ENCODE results near the gene CPNE5. TPM values are rescaled to one million over a fixed set of nuclear protein-coding genes. Genes with fewer than 3 reads are reported as not detected.
A peak's percentile ranks its signal among the peaks of the same experiment; 100 is the strongest.

CPNE5 gene
- total and polyA plus RNA-seq, 7 donors, result 0.03 to 1.7 (median 0.41) TPM

- no peak overlapping the region for H3K27ac ChIP-seq
- TF ChIP-seq CTCF (IDR thresholded peaks at IDR 0.05), result no peak
- H3K4me1 ChIP-seq, result no peaks in the 10 kb centered on the region
- H3K36me3 ChIP-seq (ENCODE audit: insufficient read depth in 1 of 2, low read depth in 1 of 2), result no peaks in the 10 kb centered on the region
- 72 to 83% (median 76%) methylated on average over 11 of the region's 11 CpGs for WGBS, 3 donors
- intact Hi-C loops (cut with DNase I), result loop anchor here (10.0 kb wide), 3 partner anchors 224 to 444 kb away; partner anchors contain the start of genes MTCH1 (in 1 of the 2) and PIM1 (in 1 of the 2)
- DNase-seq (no peak), ATAC-seq (no peak)
- H3K4me3 ChIP-seq, result no peak overlapping the region
- H3K9me3 ChIP-seq, result no peaks in the 10 kb centered on the region
- no peaks in the 10 kb centered on the region for H3K27me3 ChIP-seq (ENCODE audit: insufficient read depth in 3 of 3, low read length in 2 of 3)
These were observed 78.4 kb downstream of the CPNE5 start for GRCh38 chr6:36760685-36761435.

GRCh38 chr6:36759148-36759759 lies 80.0 kb downstream of the CPNE5 start:
- DNase-seq (peak; percentile 79 to 91), ATAC-seq (peak; percentile 88 to 98 (median 95))
- Histone ChIP-seq H3K36me3 (ENCODE audit: insufficient read depth in 1 of 2, low read depth in 1 of 2) (no peaks in the 10 kb centered on the region), H3K27me3 (ENCODE audit: insufficient read depth in 3 of 3, low read length in 2 of 3) (no peaks in the 10 kb centered on the region), H3K9me3 (no peaks in the 10 kb centered on the region), H3K27ac (no peak overlapping the region), H3K4me3 (no peak overlapping the region), H3K4me1 (peaks cover 5% of the 10 kb centered on the region)
- 12 to 19% (median 15%) methylated on average over 8 of the region's 8 CpGs for WGBS, 3 donors
- peak; percentile 95 for TF ChIP-seq CTCF (IDR thresholded peaks at IDR 0.05)
- intact Hi-C loops (cut with DNase I), result loop anchor here (2.0 to 10.0 kb wide), 4 partner anchors 77 to 334 kb away; no protein-coding TSS in a partner anchor

GRCh38 chr6:36758516-36759147 lies 80.6 kb downstream of the CPNE5 start:
- ATAC-seq (peak in 2 of 4 donors; percentile 6 to 23), DNase-seq (no peak)
- Histone ChIP-seq H3K27me3 (ENCODE audit: insufficient read depth in 3 of 3, low read length in 2 of 3) (no peaks in the 10 kb centered on the region), H3K9me3 (no peaks in the 10 kb centered on the region), H3K4me3 (no peak overlapping the region), H3K27ac (no peak overlapping the region), H3K4me1 (peaks cover 7% of the 10 kb centered on the region), H3K36me3 (ENCODE audit: insufficient read depth in 1 of 2, low read depth in 1 of 2) (no peaks in the 10 kb centered on the region)
- intact Hi-C loops (cut with DNase I), result loop anchor here (2.0 to 10.0 kb wide), 4 partner anchors 76 to 334 kb away; no protein-coding TSS in a partner anchor
- 74 to 79% (median 78%) methylated on average over 15 of the region's 15 CpGs for WGBS, 3 donors
- no peak for TF ChIP-seq CTCF (IDR thresholded peaks at IDR 0.05)

GRCh38 chr6:36757943-36758508 lies 81.2 kb downstream of the CPNE5 start:
- H3K9me3 ChIP-seq, result no peaks in the 10 kb centered on the region

More at GRCh38 chr6:36757943-36758508, 81.2 kb downstream of the CPNE5 start:
- no peak overlapping the region for H3K4me3 ChIP-seq
- H3K27me3 ChIP-seq (ENCODE audit: insufficient read depth in 3 of 3, low read length in 2 of 3), result no peaks in the 10 kb centered on the region
- intact Hi-C loops (cut with DNase I), result loop anchor here (2.0 to 10.0 kb wide), 4 partner anchors 76 to 333 kb away; no protein-coding TSS in a partner anchor
- H3K4me1 ChIP-seq, result peaks cover 13% of the 10 kb centered on the region
- no peak for ATAC-seq
- no peak for TF ChIP-seq CTCF (IDR thresholded peaks at IDR 0.05)
- no peaks in the 10 kb centered on the region for H3K36me3 ChIP-seq (ENCODE audit: insufficient read depth in 1 of 2, low read depth in 1 of 2)
- H3K27ac ChIP-seq, result no peak overlapping the region
- no peak for DNase-seq
- 84 to 92% (median 89%) methylated on average over 6 of the region's 6 CpGs for WGBS, 3 donors

Data from psoas muscle (tissue), 8 donors.